Cardiac septum (tissue), 1 donor: ENCODE data around the gene NELFB. TPM values are rescaled to one million over a fixed set of nuclear protein-coding genes. Genes with fewer than 3 reads are reported as not detected.

Experiments
- DNase-seq: peaks from one replicate; pipeline ENCODE4 v3.0.0-alpha.2; 2020; ENCODE audit warnings: low spot score
- intact Hi-C: fragments of 100-400 bp; cut with DNase I; formaldehyde crosslinking; loops from one replicate; pipeline ENCODE4 v1.14.0; 2022
- total RNA-seq: library from RNA; stranded (reverse); fragmentation: NEBNext Ultra II Directional; extraction: Animal tissue kit (Norgen Biotek cat#: 25700); gene quantifications from one replicate; pipeline ENCODE4 v1.2.1, GENCODE V29; 2021
- donor health status: DM: no; HTN: no; CAD: no.

NELFB gene
- total RNA-seq, 1 donor from 2014 or later, result 37.2 TPM

DNA sequence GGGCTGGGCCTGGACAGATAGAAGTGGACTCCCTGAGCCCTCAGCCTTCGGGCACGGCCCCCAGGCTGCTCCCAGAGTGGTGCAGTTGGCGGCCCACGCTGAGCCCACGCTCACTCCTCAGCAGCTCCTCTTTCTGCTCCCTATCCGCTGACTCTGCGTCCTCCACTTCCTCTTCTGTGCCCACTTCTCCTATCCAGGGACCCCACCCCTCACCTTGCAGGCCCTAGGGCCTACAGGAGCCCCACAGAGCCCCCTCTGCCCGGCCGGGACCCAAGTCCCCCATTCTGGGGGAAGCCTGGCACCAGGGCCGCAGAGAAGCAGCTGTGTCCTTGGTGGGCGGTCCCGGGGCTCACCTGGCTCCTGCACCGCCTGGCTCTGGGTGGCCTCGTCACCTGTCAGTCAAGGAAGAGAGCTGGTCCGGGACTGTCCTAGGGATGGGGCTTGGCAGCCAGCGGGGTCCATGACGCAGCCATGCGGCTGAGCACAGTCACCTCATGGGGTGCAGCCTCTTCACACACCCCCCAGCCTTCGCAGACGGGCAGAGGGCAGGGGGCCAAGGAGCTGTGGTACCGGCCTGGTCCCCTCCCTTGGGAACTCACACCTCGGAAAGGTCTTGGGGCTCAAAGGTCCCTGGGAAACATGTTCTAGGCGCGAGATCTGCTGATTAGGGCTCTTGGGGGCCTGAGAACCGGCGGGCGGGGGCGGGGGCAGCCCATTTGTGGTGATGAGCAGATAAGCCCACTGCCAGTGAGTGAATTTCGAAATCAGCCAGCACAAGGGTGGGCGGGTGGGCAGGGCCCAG is 52.3 kb downstream of the NELFB start:
- no peak for DNase-seq
- intact Hi-C loops, result no loop called here

DNA sequence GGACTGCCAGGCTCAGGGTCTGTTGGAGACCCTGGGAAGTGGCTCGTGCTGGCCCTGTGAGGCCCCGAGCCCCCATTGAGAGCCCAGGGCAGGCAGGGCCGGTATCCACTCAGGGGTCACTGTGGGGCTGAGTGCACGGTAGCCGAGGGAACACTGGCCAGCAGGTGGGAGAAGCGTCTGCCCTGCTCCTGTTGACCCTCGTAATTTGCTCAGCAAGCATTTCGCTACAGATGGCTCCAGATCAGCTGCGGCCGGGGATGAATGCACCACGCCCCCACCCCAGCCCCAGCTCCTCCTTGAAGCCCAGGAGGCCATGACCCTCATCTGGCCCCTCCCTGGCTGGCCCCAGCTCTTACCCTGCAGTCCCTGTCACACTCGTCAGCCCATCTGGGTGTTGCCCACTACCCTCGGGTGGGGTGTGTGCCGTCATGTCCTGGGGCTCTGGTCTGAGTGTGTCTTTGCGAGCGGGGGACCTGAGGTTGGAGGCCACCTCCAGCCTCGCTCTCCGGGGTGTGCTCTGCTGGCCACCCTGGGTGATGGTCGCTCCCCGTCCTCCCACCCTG is 53.0 kb downstream of the NELFB start:
- intact Hi-C loops, result no loop called here
- no peak for DNase-seq

DNA sequence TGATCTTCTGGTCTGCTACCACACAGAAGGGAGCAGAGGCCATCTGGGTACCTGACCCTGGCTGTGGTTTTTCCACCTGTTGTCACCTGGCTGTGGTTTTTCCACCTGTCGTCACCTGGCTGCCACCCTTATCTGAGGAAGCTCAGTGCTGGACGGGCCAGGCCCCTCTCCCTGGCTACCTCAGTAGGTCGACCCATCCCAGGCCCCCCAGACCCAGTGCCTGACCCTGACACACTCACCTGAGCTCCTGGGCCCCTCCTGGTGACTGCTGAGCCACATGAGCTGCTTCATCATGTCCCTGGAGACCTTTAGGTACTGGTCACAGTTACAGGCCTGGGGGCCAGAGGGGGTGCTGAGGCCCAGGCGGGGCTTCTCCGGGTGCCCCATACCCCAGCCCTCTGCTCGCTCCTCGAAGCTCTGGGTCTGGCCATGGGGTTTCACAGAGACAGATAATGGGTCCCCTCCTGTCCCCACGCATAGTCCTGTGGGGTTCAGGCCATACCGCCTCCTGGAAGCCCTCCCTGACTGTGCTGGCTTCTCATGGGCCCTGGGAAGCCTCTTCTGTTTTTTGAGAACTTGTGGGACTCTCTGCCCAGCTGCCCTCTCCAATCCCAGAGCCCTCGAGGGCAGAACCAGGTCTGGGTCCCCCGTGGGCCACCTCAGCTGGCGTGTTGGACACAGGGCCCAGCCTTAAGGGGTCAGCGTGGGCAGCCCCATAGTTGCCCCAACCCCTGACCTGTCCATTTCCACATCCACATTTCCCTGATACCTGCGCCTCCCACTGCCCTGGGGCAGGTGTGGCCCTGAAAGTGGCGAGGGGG is 54.5 kb downstream of the NELFB start:
- intact Hi-C loops, result no loop called here
- DNase-seq, result no peak

GRCh38 chr9:137310189-137311052 is 55.3 kb downstream of the NELFB start:
- intact Hi-C loops, result no loop called here
- no peak for DNase-seq

- no peak for DNase-seq
- intact Hi-C loops, result no loop called here
Measured at GRCh38 chr9:137311171-137311985, 56.3 kb downstream of the NELFB start.

DNA sequence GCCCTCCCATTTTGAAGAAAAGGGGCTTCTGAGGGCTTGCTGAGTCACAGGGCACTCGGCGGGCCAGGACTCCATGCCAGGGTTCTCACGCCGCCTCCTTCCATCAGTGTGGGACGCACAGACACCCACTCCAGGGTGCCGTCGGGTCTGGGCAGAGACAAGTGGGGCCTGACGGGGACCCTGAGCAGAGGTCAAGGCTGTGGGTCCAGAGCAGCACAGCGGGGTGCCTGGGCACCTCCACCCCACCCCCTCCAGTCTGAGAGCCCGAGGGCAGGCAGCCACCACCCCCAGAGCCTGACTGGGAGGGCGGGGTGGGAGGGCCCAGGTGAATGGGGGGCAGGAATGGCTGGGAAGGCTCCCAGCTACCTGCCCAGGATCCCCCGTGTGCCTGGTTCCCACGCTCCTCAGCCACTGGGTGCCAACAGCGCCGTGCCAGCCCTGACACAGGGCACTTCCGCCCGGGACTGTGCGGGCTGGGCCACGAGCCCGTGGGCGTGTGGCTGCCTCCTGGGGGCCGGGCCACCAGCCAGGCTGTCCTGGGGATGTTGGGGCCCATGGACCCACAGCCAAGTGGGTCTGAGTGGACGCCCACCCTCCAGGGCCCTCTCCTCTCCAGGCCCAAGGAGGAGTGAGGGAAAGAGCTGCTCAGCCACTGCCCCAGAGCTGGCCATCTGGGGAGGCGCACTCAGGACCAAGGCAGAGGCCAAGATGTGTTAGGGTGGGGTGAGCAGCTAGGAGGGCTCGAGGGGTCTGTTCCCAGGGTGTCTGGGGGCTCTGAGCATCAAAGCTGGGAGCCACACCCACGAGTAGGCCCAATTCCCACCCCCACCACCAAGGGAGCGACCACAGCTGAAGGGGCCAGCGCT is 57.1 kb downstream of the NELFB start:
- peak; percentile 22 for DNase-seq
- intact Hi-C loops, result no loop called here

DNA sequence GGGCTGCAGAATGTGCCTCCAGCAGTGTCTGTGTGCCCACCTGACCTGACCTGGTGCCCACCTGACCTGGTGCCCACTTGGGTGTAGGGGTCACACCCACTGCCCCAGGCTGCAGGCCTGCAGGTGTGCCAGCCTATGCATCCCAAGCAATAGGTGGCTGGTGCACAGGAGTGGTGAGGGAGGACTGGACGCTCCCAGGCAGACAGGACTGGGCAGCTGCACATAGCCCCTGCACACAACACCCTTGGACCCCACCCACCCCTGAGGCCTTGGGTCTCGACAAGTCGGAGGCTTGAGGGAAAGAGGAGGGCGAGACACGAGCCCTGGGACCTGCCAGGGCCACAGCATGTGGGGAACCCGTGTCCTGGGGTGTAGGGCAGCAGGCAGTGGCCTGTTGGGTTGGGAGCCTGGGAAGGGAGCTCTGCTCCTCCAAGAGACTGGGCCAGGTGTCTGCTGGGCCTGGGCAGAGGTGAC is 57.8 kb downstream of the NELFB start:
- intact Hi-C loops, result no loop called here
- DNase-seq, result peak; percentile 73

- intact Hi-C loops, result no loop called here
- DNase-seq, result no peak
Measured at GRCh38 chr9:137313326-137313936, 58.3 kb downstream of the NELFB start.

DNA sequence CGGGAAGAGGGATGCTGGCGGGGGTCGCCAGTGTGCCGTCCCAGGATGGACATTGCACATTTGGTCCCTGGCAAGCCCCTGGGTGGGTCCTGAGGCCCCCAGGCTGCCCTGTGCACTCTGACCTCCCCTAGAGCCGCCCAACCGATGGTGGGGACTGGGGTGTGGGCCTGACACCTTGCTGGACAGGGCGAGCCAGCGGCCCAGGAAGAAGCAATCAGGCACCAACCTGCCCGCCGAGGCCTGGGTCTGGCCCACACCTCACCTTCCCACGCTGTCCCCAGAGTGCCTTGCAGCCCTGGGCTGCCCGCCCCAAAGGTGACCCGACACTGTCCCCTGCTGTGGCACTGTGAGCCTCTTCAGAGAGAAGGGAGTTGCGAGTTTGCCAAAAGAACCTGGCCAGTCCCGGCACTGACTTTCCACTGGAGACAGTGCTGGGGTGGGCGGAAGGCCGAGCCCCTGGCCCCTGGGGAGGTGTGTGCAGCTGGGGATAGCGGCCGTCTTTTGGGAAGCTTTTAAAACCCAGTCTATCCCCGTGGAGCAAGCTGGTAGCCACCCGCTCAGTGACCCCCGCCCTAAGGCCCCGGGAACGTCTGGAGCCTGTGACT is 58.9 kb downstream of the NELFB start:
- no peak for DNase-seq
- intact Hi-C loops, result no loop called here

DNA sequence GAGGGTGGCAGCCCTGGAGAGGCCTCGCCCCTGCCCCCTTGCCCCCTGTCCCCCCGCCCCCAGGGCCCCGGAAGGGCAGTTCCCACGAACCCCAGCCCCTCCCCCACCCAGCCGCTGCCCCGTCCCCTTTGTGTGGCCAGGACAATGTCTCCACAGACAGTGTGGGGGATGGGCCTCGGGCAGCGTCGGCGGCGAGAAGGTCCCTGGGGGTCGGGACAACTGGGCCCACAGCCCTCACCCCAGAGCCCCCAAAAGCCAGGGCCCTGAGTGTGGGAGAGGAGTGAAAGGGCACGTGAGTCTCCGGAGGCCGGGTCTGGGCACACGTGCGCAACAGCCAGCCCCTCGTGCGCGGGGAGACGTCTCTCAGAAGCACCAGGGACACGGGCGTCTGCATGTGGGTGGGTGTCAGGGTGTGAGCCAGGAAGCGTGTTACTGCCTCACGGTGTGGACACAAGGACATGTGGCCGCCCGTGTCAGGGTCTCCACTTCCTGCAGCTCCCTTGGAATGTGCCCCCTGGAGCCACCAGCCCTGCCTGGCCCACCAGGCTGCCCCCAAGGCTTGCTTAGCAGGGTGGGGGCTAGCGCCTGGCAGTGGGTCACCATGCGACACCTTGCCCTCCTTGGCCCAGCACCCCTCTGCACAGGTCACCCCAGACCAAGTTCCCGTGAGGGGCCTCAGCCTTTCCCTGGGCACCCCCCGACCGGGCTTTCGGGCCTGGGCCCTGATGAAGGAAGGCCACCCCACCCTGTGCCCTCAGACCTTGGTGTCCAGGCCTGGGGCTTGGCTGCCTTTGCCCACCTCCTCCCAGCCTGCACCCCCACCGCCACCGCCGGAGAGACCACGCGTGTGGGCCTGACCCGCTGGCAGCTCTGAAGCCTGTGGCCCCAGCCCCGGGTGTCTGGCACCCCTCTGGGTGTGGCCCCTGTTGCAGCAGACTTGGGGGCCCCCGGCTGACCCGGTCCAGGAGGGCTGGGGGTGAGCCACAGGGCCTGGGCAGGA is 59.7 kb downstream of the NELFB start:
- no peak for DNase-seq
- intact Hi-C loops, result no loop called here

GRCh38 chr9:137315581-137316011 is 60.5 kb downstream of the NELFB start:
- intact Hi-C loops, result no loop called here
- no peak for DNase-seq

GRCh38 chr9:137316012-137316981 is 61.2 kb downstream of the NELFB start:
- DNase-seq, result no peak
- intact Hi-C loops, result no loop called here

DNA sequence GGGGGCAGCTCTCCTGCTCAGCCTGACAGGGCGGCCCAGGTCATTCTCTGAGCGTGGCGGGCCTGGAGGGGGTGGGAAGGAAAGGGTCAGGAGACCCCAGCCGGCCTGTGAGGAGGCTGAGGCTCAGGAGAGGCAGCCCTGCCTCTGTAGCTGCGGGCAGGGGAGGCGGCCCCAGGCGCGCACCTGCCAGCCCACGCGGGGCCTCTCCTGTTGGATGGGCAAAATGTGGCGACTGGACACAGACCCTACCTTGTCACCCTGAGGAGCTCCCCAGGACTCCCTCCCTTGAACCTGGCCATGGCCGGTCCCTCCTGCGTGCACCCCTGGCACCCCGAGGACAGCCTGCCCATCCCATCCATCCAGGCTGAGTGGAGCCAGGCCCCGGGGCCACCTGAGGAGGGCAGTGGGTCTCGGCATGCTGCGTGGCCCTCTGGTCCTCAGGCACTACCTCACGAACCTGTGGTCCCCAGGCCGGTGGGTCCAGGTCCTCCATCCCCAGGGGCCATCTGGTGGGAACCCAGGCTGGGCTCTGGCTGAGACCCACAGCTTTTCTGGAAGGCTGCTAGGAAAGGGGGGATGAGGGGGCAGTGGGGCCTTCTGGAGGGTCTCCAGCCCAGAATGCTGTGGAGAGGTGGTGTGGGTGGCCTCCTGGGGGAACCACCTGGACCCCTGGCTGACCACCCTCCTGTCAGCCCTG is 62.0 kb downstream of the NELFB start:
- no peak for DNase-seq
- intact Hi-C loops, result no loop called here
